ENCODE data around the gene PLXNA4. TPM values are rescaled to one million over a fixed set of nuclear protein-coding genes. Genes with fewer than 3 reads are reported as not detected.

PLXNA4 gene
- total RNA-seq, 2 donors from 2014 or later = 24.0 to 42.7 TPM

DNA sequence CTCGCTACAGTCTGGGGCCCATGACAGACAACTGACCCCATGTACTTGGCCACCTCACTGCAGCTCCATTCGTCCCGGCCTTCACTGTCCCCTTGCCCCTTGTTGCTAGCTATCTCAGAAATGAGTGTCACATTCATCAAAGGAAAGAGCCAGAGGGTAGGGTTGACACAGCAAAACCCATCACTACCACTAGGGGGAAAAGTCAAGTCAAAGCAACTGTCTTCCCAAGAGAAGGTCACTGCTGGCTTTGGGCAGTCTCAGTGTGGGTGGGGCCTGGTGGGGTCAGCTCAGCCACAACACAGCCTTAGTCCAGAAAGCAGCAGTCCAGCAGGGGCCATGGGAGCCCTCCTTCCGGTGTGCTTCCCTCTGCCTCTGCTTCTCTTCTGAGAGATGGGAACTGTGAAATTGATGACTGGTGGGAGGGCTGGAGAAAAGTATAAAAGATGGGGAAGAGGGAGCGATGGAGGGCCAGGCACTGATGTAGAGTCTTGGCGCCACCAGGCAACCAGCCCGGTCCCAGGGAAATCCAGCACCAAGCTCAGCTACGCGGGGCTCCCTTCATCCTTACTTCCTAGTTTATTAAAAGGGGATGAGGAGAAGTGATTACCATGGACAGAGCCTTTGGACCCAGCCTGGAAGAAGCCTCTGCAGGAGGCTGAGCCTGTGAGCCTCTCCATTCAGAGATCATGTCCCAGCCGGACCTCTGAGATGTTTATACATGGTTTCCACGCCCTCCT, 58.0 kb downstream of the PLXNA4 start:
- Histone ChIP-seq H3K4me3 (ENCODE audit: low read length) (no peak overlapping the region), H3K27ac (ENCODE audit: low read depth, low read length) (no peak overlapping the region), H3K27me3 (ENCODE audit: control insufficient read depth, insufficient read depth, low read length, poor library complexity, severe bottlenecking) (peaks cover 2% of the 10 kb centered on the region), H3K9me3 (ENCODE audit: control insufficient read depth, low read length) (no peaks in the 10 kb centered on the region), H3K4me1 (ENCODE audit: control insufficient read depth, insufficient read depth, low read length) (peaks cover 12% of the 10 kb centered on the region), H3K36me3 (ENCODE audit: control insufficient read depth, insufficient read depth, low read length) (no peaks in the 10 kb centered on the region), H3K9ac (ENCODE audit: extremely low read depth, low read length, poor library complexity, severe bottlenecking) (no peak overlapping the region)
- WGBS, 2 experiments (ENCODE audit: insufficient coverage in 1 of 2, insufficient read length in 1 of 2) = 91 to 100% methylated on average over 3 to 11 of the region's 11 CpGs
- DNase-seq = peak; percentile 89
- no peaks in the 10 kb centered on the region for H3K9me3 Mint-ChIP-seq
- H3K4me1 Mint-ChIP-seq = peaks cover 23% of the 10 kb centered on the region
- TF ChIP-seq CTCF (conservative IDR thresholded peaks at IDR 0.05) = peak; percentile 84
- H3K36me3 Mint-ChIP-seq (ENCODE audit: low read depth) = peaks cover 9% of the 10 kb centered on the region
- H3K27me3 Mint-ChIP-seq (ENCODE audit: insufficient read depth) = no peaks in the 10 kb centered on the region
- no peak overlapping the region for H3K27ac Mint-ChIP-seq
- H3K4me3 Mint-ChIP-seq = no peak overlapping the region

DNA sequence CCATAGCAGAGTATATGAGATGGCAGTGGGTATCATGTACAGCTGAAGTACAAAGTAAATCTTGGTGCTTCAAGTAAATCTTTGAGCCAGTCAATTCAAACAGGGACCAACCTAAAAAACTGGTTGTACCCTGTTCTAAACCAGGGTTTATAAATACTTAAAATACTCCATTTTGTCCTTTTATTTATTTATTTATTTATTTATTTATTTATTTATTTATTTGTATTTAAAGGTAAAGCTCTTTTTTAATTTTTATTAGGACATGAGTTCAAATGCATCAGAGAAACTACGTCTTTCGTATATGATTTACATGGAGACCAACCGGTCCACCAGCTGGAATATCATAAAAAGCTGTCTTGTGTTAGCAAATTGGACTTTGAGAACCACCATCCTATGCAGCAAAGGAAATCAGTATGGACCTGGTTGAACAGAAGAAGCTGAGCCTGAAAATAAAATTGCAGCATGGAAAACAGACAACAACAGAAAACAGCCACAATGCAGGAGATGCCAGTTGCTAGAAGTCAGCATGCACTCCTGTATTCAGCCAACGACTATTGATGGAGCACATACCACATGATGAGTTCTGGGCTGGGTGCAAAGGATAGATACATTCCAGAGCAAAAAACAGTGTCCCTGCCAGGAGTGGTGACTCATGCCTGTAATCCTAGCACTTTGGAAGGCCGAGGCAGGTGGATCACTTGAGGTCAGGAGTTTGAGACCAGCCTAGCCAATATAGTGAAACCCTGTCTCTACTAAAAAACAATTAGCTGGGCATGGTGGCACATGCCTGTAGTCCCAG, 60.0 kb downstream of the PLXNA4 start:
- Histone ChIP-seq H3K4me3 (ENCODE audit: low read length) (no peak overlapping the region), H3K9me3 (ENCODE audit: control insufficient read depth, low read length) (no peaks in the 10 kb centered on the region), H3K36me3 (ENCODE audit: control insufficient read depth, insufficient read depth, low read length) (no peaks in the 10 kb centered on the region), H3K27ac (ENCODE audit: low read depth, low read length) (no peak overlapping the region), H3K27me3 (ENCODE audit: control insufficient read depth, insufficient read depth, low read length, poor library complexity, severe bottlenecking) (peaks cover 12% of the 10 kb centered on the region), H3K9ac (ENCODE audit: extremely low read depth, low read length, poor library complexity, severe bottlenecking) (no peak overlapping the region), H3K4me1 (ENCODE audit: control insufficient read depth, insufficient read depth, low read length) (peaks cover 17% of the 10 kb centered on the region)
- Mint-ChIP-seq H3K27ac (no peak overlapping the region), H3K9me3 (no peaks in the 10 kb centered on the region), H3K4me1 (peaks cover 32% of the 10 kb centered on the region), H3K27me3 (ENCODE audit: insufficient read depth) (no peaks in the 10 kb centered on the region), H3K4me3 (no peak overlapping the region), H3K36me3 (ENCODE audit: low read depth) (peaks cover 10% of the 10 kb centered on the region)
- TF ChIP-seq CTCF (conservative IDR thresholded peaks at IDR 0.05) = no peak
- no peak for DNase-seq
- WGBS, 2 experiments (ENCODE audit: insufficient coverage in 1 of 2, insufficient read length in 1 of 2) = 86 to 90% methylated on average over 5 of the region's 5 CpGs

DNA sequence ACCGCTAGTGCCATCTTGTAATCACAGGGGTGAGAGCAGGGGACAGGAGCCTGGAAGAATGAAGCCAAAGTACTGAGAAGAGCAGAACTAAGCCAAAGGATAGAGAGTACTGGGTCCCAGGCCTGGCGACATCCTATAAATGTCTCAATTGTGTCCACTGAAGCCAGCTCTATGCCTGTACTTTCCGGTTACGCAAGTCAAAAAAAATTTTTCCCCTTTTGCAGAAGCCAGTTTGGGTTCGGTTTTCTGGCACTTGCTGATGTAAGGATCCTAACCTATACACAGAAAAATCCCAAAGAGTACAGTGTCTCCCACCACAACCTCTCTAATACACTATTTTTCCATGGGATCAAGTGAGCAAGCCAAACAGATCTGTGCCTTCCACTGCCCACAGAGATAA, 61.1 kb downstream of the PLXNA4 start:
- no peak for DNase-seq
- no peak overlapping the region for H3K4me3 Mint-ChIP-seq
- WGBS, 2 experiments (ENCODE audit: insufficient coverage in 1 of 2, insufficient read length in 1 of 2) = 92 to 94% methylated on average over 5 of the region's 5 CpGs

More for the DNA sequence above, 61.1 kb downstream of the PLXNA4 start:
- Histone ChIP-seq H3K9me3 (ENCODE audit: control insufficient read depth, low read length) (no peaks in the 10 kb centered on the region), H3K9ac (ENCODE audit: extremely low read depth, low read length, poor library complexity, severe bottlenecking) (no peak overlapping the region), H3K27ac (ENCODE audit: low read depth, low read length) (no peak overlapping the region), H3K36me3 (ENCODE audit: control insufficient read depth, insufficient read depth, low read length) (no peaks in the 10 kb centered on the region), H3K27me3 (ENCODE audit: control insufficient read depth, insufficient read depth, low read length, poor library complexity, severe bottlenecking) (peaks cover 15% of the 10 kb centered on the region), H3K4me1 (ENCODE audit: control insufficient read depth, insufficient read depth, low read length) (peaks cover 23% of the 10 kb centered on the region), H3K4me3 (ENCODE audit: low read length) (no peak overlapping the region)
- Mint-ChIP-seq H3K27me3 (ENCODE audit: insufficient read depth) (peaks cover 3% of the 10 kb centered on the region), H3K4me1 (peaks cover 35% of the 10 kb centered on the region), H3K36me3 (ENCODE audit: low read depth) (peaks cover 10% of the 10 kb centered on the region), H3K27ac (no peak overlapping the region), H3K9me3 (no peaks in the 10 kb centered on the region)
- no peak for TF ChIP-seq CTCF (conservative IDR thresholded peaks at IDR 0.05)

Measured in endodermal cell (in vitro differentiated cells).